ENCODE measurements around the gene ARRDC2.

ARRDC2 gene

DNA sequence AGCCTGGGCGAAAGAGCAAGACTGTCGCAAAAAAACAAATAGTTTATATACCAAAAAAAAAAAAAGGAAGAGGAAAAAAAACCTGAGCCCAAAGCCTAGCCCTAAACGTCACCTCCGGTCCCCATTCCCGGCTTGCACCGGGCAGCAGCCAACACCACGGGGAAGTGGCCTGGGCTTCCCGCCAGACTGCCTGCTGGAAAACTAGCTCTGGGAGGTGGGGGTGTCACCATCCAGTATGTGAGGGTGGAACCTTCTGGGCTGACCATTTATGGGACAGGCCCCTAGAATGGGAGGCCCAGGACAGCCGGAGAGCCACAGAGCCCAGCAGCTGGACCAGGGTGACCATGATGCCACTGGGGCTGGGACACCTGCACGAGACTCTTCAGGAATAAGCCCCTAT, 41.4 kb downstream of the ARRDC2 start:
- no peak for DNase-seq (ENCODE audit: extremely low read depth, insufficient read length)
- H3K4me3 ChIP-seq (replicated peaks; ENCODE audit: low read depth, low read length), result no peak overlapping the region
- no peak for TF ChIP-seq CTCF (IDR thresholded peaks at IDR 0.05; ENCODE audit: insufficient read depth, low read length, poor library complexity, severe bottlenecking)
- no peaks in the 10 kb centered on the region for H3K36me3 ChIP-seq (ENCODE audit: control insufficient read depth, insufficient read depth, low read length)
- H3K27me3 ChIP-seq (replicated peaks; ENCODE audit: control insufficient read depth, insufficient read depth, low read length), result no peaks in the 10 kb centered on the region; the same call in 1 of the 2 replicates

DNA sequence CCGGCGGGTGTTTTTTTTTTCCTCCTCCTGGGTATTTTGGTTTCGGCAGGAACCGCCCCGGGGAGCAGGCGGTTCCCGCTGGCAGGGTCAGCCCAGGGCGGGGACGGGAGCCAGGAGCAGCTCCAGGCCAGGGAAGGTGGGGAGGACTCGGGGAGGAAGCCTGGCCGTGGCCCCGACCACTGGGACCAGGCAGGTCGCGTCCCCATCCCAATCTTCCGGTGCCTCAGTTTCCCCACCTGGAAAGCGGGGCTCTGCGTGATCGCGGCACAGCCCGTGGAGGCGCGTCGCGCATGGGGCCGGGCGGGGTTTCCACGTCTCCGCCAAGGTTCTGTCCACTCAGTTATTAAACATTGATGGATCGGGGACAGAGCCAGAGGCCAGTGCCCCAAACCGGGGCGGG, 43.9 kb downstream of the ARRDC2 start:
- Histone ChIP-seq H3K36me3 (ENCODE audit: control insufficient read depth, insufficient read depth, low read length) (no peaks in the 10 kb centered on the region), H3K4me3 (replicated peaks; ENCODE audit: low read depth, low read length) (no peak overlapping the region), H3K27me3 (replicated peaks; ENCODE audit: control insufficient read depth, insufficient read depth, low read length) (no peaks in the 10 kb centered on the region; the same call in 1 of the 2 replicates)
- TF ChIP-seq CTCF (IDR thresholded peaks at IDR 0.05; ENCODE audit: insufficient read depth, low read length, poor library complexity, severe bottlenecking), result no peak
- DNase-seq (ENCODE audit: extremely low read depth, insufficient read length), result no peak

- H3K36me3 ChIP-seq (ENCODE audit: control insufficient read depth, insufficient read depth, low read length), result no peaks in the 10 kb centered on the region; the same call in 1 of the 2 replicates
- H3K4me3 ChIP-seq (replicated peaks; ENCODE audit: low read depth, low read length), result no peak overlapping the region
- H3K27me3 ChIP-seq (replicated peaks; ENCODE audit: control insufficient read depth, insufficient read depth, low read length), result no peaks in the 10 kb centered on the region; the same call in 1 of the 2 replicates
- DNase-seq (ENCODE audit: extremely low read depth, insufficient read length), result no peak
- TF ChIP-seq CTCF (IDR thresholded peaks at IDR 0.05; ENCODE audit: insufficient read depth, low read length, poor library complexity, severe bottlenecking), result no peak
These were observed 45.7 kb downstream of the ARRDC2 start for GRCh38 chr19:18053576-18054219.

- TF ChIP-seq CTCF (IDR thresholded peaks at IDR 0.05; ENCODE audit: insufficient read depth, low read length, poor library complexity, severe bottlenecking), result no peak
- Histone ChIP-seq H3K27me3 (replicated peaks; ENCODE audit: control insufficient read depth, insufficient read depth, low read length) (no peaks in the 10 kb centered on the region), H3K4me3 (replicated peaks; ENCODE audit: low read depth, low read length) (no peak overlapping the region), H3K36me3 (ENCODE audit: control insufficient read depth, insufficient read depth, low read length) (peaks cover 6% of the 10 kb centered on the region)
- no peak for DNase-seq (ENCODE audit: extremely low read depth, insufficient read length)
These were observed 48.0 kb downstream of the ARRDC2 start for GRCh38 chr19:18055967-18056366.

- Histone ChIP-seq H3K4me3 (replicated peaks; ENCODE audit: low read depth, low read length) (no peak overlapping the region), H3K27me3 (replicated peaks; ENCODE audit: control insufficient read depth, insufficient read depth, low read length) (no peaks in the 10 kb centered on the region), H3K36me3 (ENCODE audit: control insufficient read depth, insufficient read depth, low read length) (peaks cover 8% of the 10 kb centered on the region)
- no peak for TF ChIP-seq CTCF (IDR thresholded peaks at IDR 0.05; ENCODE audit: insufficient read depth, low read length, poor library complexity, severe bottlenecking)
- DNase-seq (ENCODE audit: extremely low read depth, insufficient read length), result no peak
These were observed 49.6 kb downstream of the ARRDC2 start for GRCh38 chr19:18057557-18057956.
